IMR-90 (cell line): Measurements from ENCODE around the gene COIL.

Experiments
- CEBPB ChIP-seq: IDR thresholded peaks from 2 replicates; pipeline ENCODE4 v1.6.1; 2012; ENCODE audit warnings: low read depth, low read length, improper control_type of control experiment
- CTCF ChIP-seq: conservative IDR thresholded peaks from 2 replicates; pipeline ENCODE4 v1.5.1; 2012; ENCODE audit warnings: mild to moderate bottlenecking, low read depth, low read length, improper control_type of control experiment
- ELK1 ChIP-seq: fragments of 150-350 bp; IDR thresholded peaks from 2 replicates; pipeline ENCODE4 v1.6.1; 2016; ENCODE audit warnings: low read depth, mild to moderate bottlenecking, low read length, moderate library complexity, borderline replicate concordance
- FOS ChIP-seq: fragments of 150-350 bp; IDR thresholded peaks from 2 replicates; pipeline ENCODE4 v1.6.1; 2016; ENCODE audit warnings: low read depth, low read length
- MAFK ChIP-seq: IDR thresholded peaks from 2 replicates; pipeline ENCODE4 v1.6.1; 2012; ENCODE audit warnings: low read depth, low read length, improper control_type of control experiment
- POLR2A ChIP-seq: IDR thresholded peaks from 2 replicates; pipeline ENCODE4 v1.6.1; 2012; ENCODE audit warnings: mild to moderate bottlenecking, low read depth, low read length
- RAD21 ChIP-seq: IDR thresholded peaks from 2 replicates; pipeline ENCODE4 v1.6.1; 2012; ENCODE audit warnings: low read length, improper control_type of control experiment
- RCOR1 ChIP-seq: IDR thresholded peaks from 2 replicates; pipeline ENCODE4 v1.6.1; 2012; ENCODE audit warnings: mild to moderate bottlenecking, low read length, improper control_type of control experiment; ENCODE audit not compliant: insufficient replicate concordance
- RFX5 ChIP-seq: IDR thresholded peaks from 2 replicates; pipeline ENCODE4 v1.8.0; 2012; ENCODE audit warnings: low read depth, mild to moderate bottlenecking, low read length, moderate library complexity
- USF2 ChIP-seq: fragments of 150-350 bp; IDR thresholded peaks from 2 replicates; pipeline ENCODE4 v1.6.1; 2017; ENCODE audit warnings: mild to moderate bottlenecking, antibody characterized with exemption, low read length, low read depth

- TF ChIP-seq CTCF (no peak), MAFK (no peak), CEBPB (no peak), FOS (no peak), POLR2A (no peak), RCOR1 (no peak), USF2 (no peak), RFX5 (no peak), RAD21 (no peak), ELK1 (no peak)
Measured at GRCh38 chr17:56976941-56977608, 16.2 kb upstream of the COIL start.
